ENCODE data around the gene ECE1. TPM values are rescaled to one million over a fixed set of nuclear protein-coding genes. Genes with fewer than 3 reads are reported as not detected.
A peak's percentile ranks its signal among the peaks of the same experiment; 100 is the strongest.

ECE1 gene
- total RNA-seq, 1 donor from 2014 or later: 15.2 TPM

DNA sequence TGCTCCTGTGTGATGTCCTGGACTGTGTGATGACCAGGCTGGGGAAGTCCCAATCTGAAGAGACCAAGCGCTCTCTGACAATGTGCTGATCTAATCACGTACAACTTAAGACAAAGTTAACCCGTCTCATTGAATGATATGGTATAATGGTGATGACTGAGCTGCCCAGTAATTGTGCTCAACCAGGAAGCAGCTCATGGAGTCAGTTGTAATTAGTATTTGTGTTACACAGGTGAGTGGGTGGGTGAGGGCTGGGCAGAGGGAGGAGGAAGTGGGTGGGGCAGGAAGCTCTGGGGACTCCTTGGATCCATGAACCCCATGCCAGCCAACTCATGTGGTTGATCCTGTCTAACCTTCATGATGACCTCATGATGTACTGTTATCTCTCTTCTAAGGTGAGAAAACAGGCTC, 8.7 kb upstream of the ECE1 start:
- Mint-ChIP-seq H3K4me1 (peaks cover 32% of the 10 kb centered on the region), H3K27ac (no peak overlapping the region), H3K4me3 (peak overlapping the region; percentile 38), H3K9me3 (no peaks in the 10 kb centered on the region), H3K36me3 (no peaks in the 10 kb centered on the region), H3K27me3 (ENCODE audit: insufficient read depth, low read depth) (peaks cover 2% of the 10 kb centered on the region)
- DNase-seq (ENCODE audit: low spot score): no peak
- Histone ChIP-seq H3K27me3 (no peaks in the 10 kb centered on the region), H3K79me2 (ENCODE audit: low read depth) (no peaks in the 10 kb centered on the region), H2AFZ (replicated peaks) (no peak overlapping the region), H3K4me3 (no peak overlapping the region), H3K9me3 (ENCODE audit: low read depth) (no peaks in the 10 kb centered on the region), H3K4me2 (no peak overlapping the region), H4K20me1 (ENCODE audit: low read depth) (peaks cover 20% of the 10 kb centered on the region), H3K4me1 (no peaks in the 10 kb centered on the region), H3K36me3 (no peaks in the 10 kb centered on the region), H3F3A (ENCODE audit: low read depth) (no peaks in the 10 kb centered on the region), H3K27ac (no peak overlapping the region), H3K9ac (no peak overlapping the region)
- TF ChIP-seq EZH2 (IDR thresholded peaks at IDR 0.05) (no peak), EZH2phosphoT487 (IDR thresholded peaks at IDR 0.05) (no peak), CTCF (IDR thresholded peaks at IDR 0.05) (no peak)

- Histone ChIP-seq H2AFZ (replicated peaks) (no peak overlapping the region), H3K36me3 (no peaks in the 10 kb centered on the region), H3K9me3 (ENCODE audit: low read depth) (no peaks in the 10 kb centered on the region), H3K9ac (no peak overlapping the region), H3K27me3 (peaks cover 6% of the 10 kb centered on the region), H3K4me3 (no peak overlapping the region), H3K79me2 (ENCODE audit: low read depth) (no peaks in the 10 kb centered on the region), H3F3A (ENCODE audit: low read depth) (peaks cover under 1% of the 10 kb centered on the region), H3K27ac (no peak overlapping the region), H4K20me1 (ENCODE audit: low read depth) (peaks cover 28% of the 10 kb centered on the region), H3K4me1 (peaks cover 6% of the 10 kb centered on the region), H3K4me2 (no peak overlapping the region)
- DNase-seq (ENCODE audit: low spot score): no peak
- H3K27me3 Mint-ChIP-seq (ENCODE audit: insufficient read depth, low read depth): no peaks in the 10 kb centered on the region
- peaks cover 38% of the 10 kb centered on the region for H3K4me1 Mint-ChIP-seq
- no peak for TF ChIP-seq CTCF (IDR thresholded peaks at IDR 0.05)
- no peaks in the 10 kb centered on the region for H3K36me3 Mint-ChIP-seq
- no peaks in the 10 kb centered on the region for H3K9me3 Mint-ChIP-seq
- no peak overlapping the region for H3K4me3 Mint-ChIP-seq
- peak overlapping the region; percentile 31 for H3K27ac Mint-ChIP-seq
These were observed 7.7 kb upstream of the ECE1 start for GRCh38 chr1:21297975-21298374.

- Histone ChIP-seq H3K79me2 (ENCODE audit: low read depth) (no peaks in the 10 kb centered on the region), H3K27me3 (peaks cover 18% of the 10 kb centered on the region), H3K9ac (no peak overlapping the region), H3K36me3 (no peaks in the 10 kb centered on the region), H3K4me1 (peaks cover 9% of the 10 kb centered on the region), H3F3A (ENCODE audit: low read depth) (peaks cover 4% of the 10 kb centered on the region), H2AFZ (replicated peaks) (no peak overlapping the region), H3K4me2 (no peak overlapping the region), H4K20me1 (ENCODE audit: low read depth) (peaks cover 30% of the 10 kb centered on the region), H3K9me3 (ENCODE audit: low read depth) (no peaks in the 10 kb centered on the region), H3K27ac (no peak overlapping the region), H3K4me3 (no peak overlapping the region)
- no peak for DNase-seq (ENCODE audit: low spot score)
- Mint-ChIP-seq H3K4me3 (no peak overlapping the region), H3K27me3 (ENCODE audit: insufficient read depth, low read depth) (no peaks in the 10 kb centered on the region), H3K4me1 (peaks cover 34% of the 10 kb centered on the region), H3K36me3 (no peaks in the 10 kb centered on the region), H3K9me3 (no peaks in the 10 kb centered on the region), H3K27ac (no peak overlapping the region)
- no peak for TF ChIP-seq CTCF (IDR thresholded peaks at IDR 0.05)
- no peak for TF ChIP-seq EZH2phosphoT487 (IDR thresholded peaks at IDR 0.05)
- no peak for TF ChIP-seq EZH2 (IDR thresholded peaks at IDR 0.05)
These were observed 6.5 kb upstream of the ECE1 start for GRCh38 chr1:21296509-21297354.
